ENCODE measurements around the gene IL7R.
A peak's percentile ranks its signal among the peaks of the same experiment; 100 is the strongest.

IL7R gene

DNA sequence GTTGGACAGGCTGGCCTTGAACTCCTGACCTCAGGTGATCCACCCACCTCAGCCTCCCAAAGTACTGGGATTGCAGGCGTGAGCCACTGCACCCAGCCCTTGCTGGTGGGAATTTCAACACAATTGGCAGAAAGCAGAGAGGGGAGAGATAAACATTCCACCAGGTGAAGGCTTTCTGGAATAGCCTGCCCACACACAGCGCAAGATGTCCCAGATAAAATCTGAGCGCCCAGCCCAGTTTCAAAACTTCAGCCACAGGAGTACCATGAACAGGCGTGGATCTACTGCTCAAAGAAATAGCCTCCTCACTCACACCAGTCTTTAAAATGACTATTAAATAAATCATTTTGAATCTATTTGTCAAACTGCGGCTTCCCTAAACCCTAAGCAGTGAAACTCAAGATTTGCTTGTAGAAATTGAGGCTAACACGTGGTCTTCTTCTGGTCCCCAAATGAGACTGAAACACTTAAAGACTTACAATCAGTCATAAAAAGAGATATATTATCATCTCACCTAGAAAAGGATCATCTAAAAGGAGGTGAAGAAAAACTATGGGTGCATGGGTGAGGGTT lies 47.0 kb downstream of the IL7R start:
- no peak for DNase-seq (ENCODE audit: low read depth in 1 of 2, low spot score in 1 of 2)

DNA sequence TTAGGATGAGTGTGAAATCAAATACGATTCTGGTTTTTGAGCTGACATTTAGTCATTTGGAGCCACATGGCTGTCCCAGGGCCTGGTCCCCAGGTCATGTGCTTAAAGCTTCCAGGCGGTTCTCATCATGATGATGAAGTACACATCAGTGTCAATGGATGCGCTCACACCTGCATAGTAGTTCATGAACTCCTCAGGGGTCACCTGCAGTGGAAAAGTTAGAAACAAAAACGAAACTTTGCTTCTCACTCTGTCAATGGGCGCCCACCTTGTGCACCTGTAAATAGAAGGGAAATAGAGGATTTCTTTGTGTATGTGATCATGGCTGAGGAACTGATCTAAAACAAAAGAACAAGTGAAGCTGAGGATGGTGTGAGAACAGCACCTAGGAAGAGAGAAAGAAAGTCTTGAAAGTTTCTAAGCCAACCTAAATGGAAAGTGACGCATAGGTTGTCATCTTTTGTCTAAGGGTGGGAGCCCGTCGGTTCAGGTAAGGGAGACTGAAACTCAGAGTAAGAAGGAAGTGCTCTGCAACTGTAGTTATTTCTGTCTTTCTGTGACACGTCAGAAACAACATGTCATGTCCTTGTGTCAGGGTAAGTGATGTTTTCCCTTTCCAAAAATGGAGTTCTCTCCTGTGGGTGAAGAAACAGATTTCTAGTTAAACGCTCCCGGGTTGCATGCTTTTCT lies 47.9 kb downstream of the IL7R start:
- no peak for DNase-seq (ENCODE audit: low read depth in 1 of 2, low spot score in 1 of 2)

DNA sequence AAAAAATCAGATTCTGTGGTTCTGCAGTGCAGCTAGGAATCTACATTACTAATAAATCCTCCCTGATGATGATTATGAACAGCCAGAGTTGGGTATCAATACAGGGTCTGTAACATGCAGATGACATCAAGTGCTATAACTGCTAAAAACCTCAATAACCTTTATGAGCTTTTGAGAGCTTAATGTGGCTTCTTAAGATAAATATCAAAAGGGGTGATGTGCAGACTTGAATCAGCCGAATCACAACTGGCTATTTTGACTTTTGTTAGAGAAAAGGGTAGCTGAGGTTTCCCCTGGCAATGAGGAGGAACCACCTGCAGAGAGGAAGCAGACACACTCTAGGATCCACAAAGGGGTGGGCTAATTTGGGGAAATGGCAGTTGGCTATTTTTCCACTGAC lies 51.5 kb downstream of the IL7R start:
- no peak for DNase-seq (ENCODE audit: low read depth in 1 of 2, low spot score in 1 of 2)

DNA sequence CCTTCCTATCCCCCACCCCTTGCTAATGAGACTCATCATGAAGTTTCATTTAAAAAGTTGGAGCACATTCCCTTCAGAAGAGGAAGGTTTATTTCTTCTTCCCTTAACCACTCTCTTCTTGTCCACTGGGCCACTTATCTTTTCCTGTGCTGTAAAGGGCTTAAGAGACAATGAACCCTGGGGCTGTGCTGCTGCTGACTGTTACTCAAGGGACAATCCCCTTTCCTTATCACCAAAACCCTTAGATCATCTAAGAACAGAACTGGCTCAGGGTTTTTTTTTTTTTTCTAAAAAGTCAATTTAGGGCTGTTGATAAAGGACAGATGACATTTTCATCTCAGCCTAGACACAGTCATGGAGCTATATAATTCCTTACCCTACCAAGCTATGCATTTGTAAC lies 52.1 kb downstream of the IL7R start:
- no peak for DNase-seq (ENCODE audit: low read depth in 1 of 2, low spot score in 1 of 2)

DNA sequence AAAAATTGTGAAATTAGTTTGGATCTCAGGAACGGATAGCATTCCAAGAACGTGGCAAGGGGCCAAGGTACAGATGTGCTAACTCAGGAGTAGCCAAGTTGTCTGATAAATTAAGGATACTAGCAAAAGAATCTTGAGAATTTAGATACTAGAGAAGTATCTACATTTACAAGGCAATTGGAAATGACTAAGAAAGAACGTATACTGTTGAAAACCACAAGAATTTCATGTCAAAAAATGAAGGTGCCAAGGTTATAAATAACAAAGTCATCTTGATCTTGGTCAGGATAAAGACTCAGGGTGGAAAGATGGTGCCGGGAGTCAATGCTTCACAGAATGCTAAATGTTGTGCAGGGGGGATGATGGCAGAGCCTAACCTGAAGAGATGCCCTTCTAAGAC lies 62.5 kb downstream of the IL7R start:
- no peak for DNase-seq (ENCODE audit: low read depth in 1 of 2, low spot score in 1 of 2)

DNA sequence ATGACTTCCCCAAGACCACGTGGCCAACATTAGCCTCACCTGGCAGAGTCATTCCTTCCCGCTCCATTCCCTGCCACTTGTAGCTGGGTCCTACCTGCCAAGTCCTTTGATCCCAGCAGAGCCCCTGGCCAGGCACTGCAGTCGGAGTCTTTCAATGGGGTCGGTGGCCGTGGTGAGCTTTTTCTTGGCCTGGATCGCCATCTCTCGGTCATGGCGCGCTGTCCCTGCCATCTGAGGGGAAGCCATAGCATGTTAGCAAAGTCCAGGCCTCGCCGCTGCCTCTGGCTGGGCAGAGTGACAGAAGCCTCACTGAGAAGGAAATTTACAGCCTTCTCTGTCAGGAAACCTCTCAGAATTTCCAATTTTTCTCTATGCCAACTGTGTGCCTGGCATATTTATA lies 64.2 kb downstream of the IL7R start:
- no peak for DNase-seq (ENCODE audit: low read depth in 1 of 2, low spot score in 1 of 2)

DNA sequence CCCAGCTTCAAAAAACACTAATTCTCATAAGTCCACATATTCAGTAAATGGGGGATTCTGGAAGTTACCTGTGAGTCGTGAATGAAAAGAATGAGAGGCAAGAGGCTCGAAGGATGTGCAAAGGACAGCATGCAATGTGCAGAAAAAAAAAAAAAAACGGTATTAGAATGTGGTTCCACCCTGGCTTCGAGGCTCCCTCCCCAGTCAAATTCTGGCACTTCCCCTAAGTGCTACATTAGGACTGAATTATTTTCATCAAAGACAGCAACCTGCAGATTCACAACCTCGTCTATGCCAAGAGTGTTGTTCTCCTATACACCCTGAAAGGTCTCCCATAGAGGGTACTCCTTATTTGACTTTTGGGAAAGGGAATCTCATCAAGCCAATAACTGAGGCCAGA lies 65.2 kb downstream of the IL7R start:
- no peak for DNase-seq (ENCODE audit: low read depth in 1 of 2, low spot score in 1 of 2)

DNA sequence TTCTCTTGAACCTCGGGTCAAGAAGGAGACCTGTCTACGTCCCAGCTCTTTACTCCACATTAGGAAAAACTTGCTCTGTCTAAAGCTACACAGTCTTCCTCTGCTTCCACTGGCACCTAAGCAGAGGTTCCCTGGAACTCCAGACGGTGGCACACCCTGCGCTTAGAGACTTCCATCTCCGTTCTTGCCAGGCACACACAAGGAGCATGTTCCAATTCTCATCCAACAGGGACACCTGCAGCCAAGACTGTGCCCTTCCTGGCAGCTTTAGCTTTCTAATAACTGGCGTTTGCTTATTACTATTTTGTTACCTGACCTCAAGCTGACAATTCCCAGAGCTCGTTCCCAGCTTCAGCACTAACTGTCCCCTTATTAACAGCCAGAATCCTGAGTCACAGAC lies 65.8 kb downstream of the IL7R start:
- no peak for DNase-seq (ENCODE audit: low read depth in 1 of 2, low spot score in 1 of 2)

DNA sequence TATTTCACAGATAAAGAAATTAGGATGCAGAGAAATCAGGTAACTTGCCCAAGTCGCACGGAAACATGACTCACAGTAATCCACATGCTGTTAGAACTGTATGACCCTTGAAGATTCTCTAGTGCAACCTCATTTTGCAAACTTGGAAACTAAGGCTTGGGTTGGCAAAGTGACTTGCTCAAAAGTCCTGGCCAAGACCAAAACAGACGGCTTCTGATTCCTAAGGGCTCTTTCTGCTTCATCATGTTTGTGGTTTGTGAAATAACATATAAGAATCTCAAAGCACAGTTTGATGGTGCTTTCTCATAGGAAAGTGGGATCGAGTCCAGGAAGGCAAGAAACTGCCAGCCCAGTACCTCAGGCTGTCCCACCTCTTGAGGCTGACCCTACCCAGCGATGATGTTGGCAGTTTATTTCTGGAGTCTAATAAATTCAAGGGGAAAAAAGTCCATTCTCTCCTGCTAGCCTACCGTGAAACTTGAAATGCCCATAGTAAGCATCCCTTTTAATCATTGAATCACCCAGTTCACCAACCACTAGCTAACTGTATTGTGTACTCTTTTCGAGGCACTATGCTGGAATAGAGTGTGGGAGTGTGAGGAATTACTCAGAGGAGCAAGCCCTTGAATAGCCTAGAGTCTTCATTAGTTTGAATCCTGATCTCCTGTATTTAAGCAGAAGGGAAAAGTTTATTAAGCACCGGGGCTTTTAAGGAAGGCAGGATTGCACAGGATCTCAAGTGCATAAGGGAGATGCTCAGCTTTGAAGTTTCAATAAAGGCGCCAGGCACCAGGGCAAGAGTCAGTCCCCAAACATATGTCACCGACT lies 67.6 kb downstream of the IL7R start:
- no peak for DNase-seq (ENCODE audit: low read depth in 1 of 2, low spot score in 1 of 2)

DNA sequence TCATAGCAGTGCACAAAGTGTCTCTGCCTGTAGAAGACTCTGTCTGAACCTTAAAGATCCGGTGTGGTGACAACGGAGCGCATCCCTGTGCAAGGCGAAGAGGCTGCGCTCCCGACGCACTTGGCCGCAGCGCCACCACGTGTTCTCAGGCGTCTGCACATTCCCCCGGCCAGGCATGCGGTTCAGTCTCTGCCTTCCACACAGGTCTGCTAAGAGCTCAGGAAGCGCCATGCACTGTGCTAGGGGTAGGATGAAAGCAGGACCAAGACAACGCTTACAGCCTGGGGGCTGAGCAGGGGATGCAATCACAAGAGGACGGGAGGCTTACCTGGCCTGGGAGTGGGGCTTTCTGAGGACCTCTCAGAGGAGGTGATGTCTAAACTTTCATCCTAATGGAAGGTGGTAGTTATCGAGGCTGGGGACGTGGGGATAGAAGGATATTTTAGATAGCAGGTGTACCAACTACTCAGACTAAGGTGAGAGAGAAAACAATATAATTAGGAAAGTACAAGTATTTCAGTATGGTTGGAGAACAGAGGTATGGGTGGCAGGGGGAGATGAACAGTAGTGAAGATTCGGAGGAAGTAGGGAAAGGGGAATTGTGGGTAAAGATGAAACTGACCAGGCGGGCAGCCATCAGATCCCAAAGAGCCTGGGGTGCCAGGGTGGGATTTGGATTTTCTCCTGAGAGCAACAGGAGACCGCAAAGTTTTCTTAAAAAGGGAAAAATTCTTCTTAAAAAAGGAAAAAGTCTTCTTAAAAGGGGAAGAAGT lies 68.4 kb downstream of the IL7R start:
- DNase-seq (ENCODE audit: low read depth in 1 of 2, low spot score in 1 of 2), result peak; percentile 63 to 75

DNA sequence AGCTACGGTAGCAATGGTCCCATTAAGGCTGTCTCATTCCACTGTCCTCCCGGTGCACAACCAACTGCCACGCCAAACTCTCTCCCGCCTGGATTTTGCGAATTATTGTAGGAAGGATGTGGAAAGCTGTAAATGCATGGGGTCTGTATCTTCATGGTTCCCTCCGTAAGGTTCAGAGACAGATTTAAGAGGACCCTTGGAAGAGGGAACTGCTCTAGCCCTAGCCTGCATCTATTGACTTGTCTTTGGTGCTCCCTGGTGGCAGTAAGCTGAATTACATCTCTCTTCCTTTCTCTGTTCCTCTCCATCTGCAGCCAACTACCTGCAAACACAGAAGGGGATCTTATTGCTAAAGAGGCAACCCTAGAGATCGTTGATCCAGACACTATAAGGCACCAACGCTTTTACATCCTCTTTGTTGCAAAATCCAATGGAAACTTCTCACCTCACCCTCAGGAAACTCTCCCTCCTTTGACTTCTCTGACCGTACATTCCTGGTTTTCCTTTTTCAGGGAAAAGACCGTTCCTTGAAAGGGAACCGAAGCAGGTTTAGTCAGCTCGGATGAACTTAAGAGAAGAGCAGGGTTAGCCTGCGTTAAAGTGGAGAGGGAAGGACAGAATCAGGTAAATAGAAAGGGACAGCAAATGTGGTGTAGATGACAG lies 69.8 kb downstream of the IL7R start:
- DNase-seq (ENCODE audit: low read depth in 1 of 2, low spot score in 1 of 2), result peak in 1 of 2 donors; percentile 35

Data from activated T-helper 1 cell treated with anti-CD3 and anti-CD28 coated beads, Interleukin-2, amount 50 U/mL, for 16 hours (primary cell).